HUES6 (cell line): ENCODE measurements around the gene THAP4.
"Not testable (repeated sequence)": the region's sequence is repeated elsewhere in the genome, so short reads cannot be mapped to it uniquely, and the experiment has no call there.

Experiments used
- H3K27ac ChIP-seq: 2 replicates; pipeline ENCODE4 v1.7.0; 2013; ENCODE audit warnings: low read depth, mild to moderate bottlenecking, low read length, inconsistent platforms
- H3K27me3 ChIP-seq: 2 replicates; pipeline ENCODE4 v1.6.1; 2013; ENCODE audit warnings: low read length; ENCODE audit not compliant: control insufficient read depth, insufficient read depth
- H3K36me3 ChIP-seq: 2 replicates; pipeline ENCODE4 v1.6.1; 2013; ENCODE audit warnings: low read length; ENCODE audit not compliant: control insufficient read depth, insufficient read depth
- H3K4me1 ChIP-seq: 2 replicates; pipeline ENCODE4 v1.6.1; 2013; ENCODE audit warnings: low read length; ENCODE audit not compliant: control insufficient read depth, insufficient read depth
- H3K4me3 ChIP-seq: 2 replicates; pipeline ENCODE4 v1.5.1; 2013; ENCODE audit warnings: low read depth, low read length
- H3K9ac ChIP-seq: one replicate; pipeline ENCODE4 v1.6.1; 2013; ENCODE audit warnings: mild to moderate bottlenecking, low read length
- H3K9me3 ChIP-seq: 2 replicates; pipeline ENCODE4 v1.6.1; 2013; ENCODE audit warnings: low read depth, low read length; ENCODE audit not compliant: control insufficient read depth, insufficient read depth

The THAP4 gene

DNA sequence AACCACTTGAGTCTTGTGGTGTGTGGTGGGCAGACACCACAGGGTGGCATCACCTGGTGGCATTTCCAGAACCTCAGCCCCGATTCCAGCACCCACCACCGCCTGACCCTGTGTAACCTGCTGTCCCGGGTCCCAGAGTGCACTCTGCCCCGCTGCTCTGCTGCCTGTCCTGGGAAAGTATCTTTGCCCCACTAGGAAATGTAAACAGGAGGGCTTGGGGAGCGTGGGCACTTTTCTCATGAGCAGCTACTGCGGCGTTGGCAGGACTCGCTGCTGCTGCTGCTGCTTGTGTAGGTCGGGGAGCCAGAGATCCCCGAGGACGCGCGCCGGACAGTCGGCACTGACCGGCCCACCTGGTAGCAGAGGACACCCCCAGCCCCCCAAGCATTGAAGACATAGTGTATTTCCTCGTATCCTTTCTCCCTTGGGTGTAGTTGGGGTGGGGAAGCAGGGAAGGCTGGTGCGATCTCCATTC is 36.3 kb upstream of the THAP4 start:
- Histone ChIP-seq H3K27ac (no peak overlapping the region), H3K36me3 (peaks cover 90% of the 10 kb centered on the region), H3K9ac (no peak overlapping the region)

DNA sequence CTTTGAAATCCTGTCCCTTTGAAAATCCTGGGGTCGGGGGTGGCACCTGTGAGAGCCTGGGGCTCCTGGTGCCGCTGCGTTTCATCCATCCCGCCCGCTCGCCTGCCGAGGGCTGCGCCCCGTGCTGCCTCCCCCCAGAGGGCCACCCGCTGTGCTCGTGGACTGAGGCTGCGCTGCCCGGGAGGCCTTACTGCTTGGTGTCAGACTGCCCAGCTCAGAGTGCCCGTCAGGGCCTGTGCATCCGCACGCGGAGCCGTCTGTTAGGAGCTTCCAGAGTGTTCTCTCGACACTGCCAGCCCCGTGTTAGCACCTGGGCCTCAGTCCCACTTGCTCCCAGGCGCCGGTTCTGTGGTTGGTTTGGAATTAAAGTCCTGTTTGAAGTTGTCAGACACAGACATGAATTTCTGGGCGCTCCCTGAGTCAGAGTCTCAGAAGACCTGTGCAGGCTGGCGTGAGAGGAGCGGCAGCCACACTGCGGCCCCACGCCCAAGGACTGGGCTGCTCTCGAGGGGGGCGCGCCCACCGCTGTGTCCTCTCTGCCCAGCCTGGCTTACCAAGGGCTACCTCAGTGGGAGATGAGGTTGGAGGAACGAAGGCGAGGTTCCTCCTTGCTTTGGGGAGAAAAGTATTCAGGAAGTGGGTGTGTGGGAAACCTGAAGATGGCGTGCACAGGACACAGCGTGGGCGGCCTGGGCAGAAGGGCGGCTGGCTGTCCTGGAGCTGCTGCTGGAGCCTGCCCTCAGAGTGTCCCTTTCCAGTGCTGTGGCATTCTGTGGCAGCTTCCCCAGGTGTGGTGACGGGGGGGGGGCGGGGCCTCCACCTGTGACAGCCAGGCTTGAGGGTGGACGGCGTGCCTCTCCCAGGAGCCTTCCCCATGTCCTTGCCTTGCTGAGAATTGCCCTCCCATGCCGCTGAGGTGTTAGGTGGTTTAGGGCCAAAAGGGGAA is 35.6 kb upstream of the THAP4 start:
- Histone ChIP-seq H3K27me3 (no peaks in the 10 kb centered on the region), H3K4me3 (no peak overlapping the region), H3K9me3 (no peaks in the 10 kb centered on the region), H3K36me3 (peaks cover 90% of the 10 kb centered on the region), H3K27ac (no peak overlapping the region), H3K4me1 (no peaks in the 10 kb centered on the region), H3K9ac (no peak overlapping the region)

More for the DNA sequence above, 36.3 kb upstream of the THAP4 start:
- Histone ChIP-seq H3K27me3 (no peaks in the 10 kb centered on the region), H3K4me3 (no peak overlapping the region), H3K9me3 (no peaks in the 10 kb centered on the region), H3K4me1 (no peaks in the 10 kb centered on the region)

DNA sequence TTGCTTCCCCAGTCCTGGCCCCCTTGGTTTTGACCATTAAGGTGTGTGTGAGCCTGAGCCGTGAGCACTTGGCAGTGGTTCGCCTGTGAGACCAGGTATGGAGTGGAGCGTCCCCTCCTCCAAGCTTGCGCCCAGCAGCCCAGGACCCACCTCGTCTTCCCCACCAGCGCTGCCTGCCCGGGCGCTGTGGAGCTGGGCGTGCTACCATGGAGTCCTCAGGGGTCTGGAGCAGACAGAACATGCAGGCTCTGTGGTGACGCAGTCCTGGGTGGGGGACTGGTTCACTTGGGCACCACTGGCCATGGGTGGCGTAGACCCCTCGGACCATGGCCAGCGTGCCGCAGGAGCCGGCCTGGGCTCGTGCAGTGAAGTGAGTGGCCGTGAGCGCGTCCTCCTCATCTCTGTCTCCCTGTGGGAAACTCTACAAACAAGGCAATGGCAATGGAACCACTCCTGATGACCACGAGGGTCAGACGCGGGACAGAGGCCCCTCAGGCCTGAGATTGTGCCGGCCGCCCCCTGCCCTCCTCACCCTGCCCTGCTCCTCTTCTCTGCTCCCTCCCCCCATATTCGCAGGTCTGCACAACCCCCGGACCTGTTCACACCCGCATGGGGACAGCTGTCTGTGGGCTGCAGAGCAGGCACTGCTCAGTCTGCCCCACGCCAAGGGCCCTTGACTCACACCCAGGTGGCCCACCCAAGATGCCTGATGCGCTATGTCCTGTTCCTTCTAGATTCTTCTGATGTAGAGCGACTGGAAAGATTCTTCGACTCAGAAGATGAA is 34.7 kb upstream of the THAP4 start:
- Histone ChIP-seq H3K36me3 (peaks cover 87% of the 10 kb centered on the region), H3K27me3 (no peaks in the 10 kb centered on the region), H3K9me3 (no peaks in the 10 kb centered on the region), H3K4me3 (no peak overlapping the region), H3K27ac (no peak overlapping the region), H3K9ac (no peak overlapping the region), H3K4me1 (no peaks in the 10 kb centered on the region)

DNA sequence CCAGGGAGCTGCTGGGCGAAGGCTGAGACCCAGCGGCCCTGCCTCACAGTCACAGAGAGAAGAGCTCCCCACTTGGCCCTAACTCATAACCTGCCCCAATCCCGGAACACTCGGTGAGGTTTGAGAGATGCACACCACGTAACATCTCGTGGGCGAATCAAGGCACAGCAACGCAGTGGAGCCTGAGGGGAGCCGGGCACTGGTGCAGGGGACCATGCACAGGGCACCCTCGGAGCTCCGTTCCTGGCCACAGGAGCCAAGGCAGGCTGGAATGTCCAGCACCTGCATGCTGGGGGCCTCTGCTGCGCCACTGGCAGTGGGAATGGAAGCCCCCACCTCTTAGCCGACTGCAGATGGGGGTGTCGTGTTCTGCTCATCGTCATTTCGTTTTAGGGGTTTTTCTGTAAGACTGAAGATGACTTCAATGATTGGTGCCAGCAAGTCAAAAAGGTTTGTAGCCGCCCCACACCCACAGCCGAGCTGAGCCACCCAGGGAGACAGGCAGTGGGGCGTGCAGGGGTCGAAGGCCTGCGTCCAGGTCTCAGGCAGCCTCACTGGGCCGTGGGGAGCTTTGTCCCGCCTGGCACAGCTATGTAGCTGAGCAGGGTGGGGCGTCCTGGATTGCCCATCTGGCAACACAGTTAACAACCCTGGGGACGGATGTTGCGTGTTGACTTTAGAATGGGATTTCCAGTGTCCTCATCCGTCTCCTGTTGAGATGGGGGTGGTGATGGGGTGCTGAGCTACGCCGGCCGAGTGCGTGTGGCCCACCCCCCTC is 33.6 kb upstream of the THAP4 start:
- no peaks in the 10 kb centered on the region for H3K9me3 ChIP-seq
- no peaks in the 10 kb centered on the region for H3K27me3 ChIP-seq
- H3K27ac ChIP-seq = no peak overlapping the region
- no peak overlapping the region for H3K9ac ChIP-seq
- H3K36me3 ChIP-seq = peaks cover 79% of the 10 kb centered on the region
- H3K4me3 ChIP-seq = no peak overlapping the region
- no peaks in the 10 kb centered on the region for H3K4me1 ChIP-seq

DNA sequence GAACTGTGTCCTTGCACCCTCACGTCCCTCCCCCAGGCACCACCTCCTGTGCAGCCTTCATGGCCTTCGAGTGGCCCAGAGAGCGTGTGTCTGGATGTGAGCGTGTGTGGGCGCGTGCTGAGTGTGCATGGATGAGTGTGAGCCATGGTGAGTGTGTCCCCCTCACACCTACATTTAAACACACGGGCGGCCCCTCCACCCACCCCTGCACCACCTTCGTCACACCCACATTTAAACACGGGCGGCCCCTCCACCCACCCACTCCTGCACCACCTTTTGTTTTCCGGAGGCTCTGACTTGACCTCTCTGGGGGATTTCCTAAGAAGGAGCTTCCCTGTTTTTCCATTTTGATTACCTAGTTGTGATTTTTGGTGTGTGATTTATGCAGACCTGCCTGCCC is 31.9 kb upstream of the THAP4 start:
- Histone ChIP-seq H3K36me3 (peaks cover 66% of the 10 kb centered on the region), H3K4me3 (no peak overlapping the region)

DNA sequence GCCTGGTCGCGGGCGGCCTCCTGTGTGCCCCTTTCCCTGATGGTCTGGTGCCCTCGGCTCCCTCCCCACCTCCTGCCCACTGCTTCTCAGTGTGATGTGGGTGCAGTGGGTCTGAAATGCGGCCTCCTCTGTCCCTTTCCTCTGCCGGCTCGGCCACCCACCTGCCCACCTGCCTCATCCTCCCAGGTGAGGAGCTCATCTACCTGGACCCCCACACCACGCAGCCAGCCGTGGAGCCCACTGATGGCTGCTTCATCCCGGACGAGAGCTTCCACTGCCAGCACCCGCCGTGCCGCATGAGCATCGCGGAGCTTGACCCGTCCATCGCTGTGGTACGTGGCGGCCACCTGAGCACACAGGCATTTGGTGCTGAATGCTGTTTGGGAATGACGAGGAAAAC is 31.4 kb upstream of the THAP4 start:
- H3K36me3 ChIP-seq = peaks cover 65% of the 10 kb centered on the region
- H3K4me1 ChIP-seq = peaks cover 3% of the 10 kb centered on the region; the same call in 1 of the 2 replicates
- H3K9ac ChIP-seq = no peak overlapping the region
- no peak overlapping the region for H3K27ac ChIP-seq
- no peaks in the 10 kb centered on the region for H3K27me3 ChIP-seq
- H3K9me3 ChIP-seq = no peaks in the 10 kb centered on the region
- no peak overlapping the region for H3K4me3 ChIP-seq

More for the DNA sequence above, 31.9 kb upstream of the THAP4 start:
- H3K27ac ChIP-seq = no peak overlapping the region
- H3K9me3 ChIP-seq = no peaks in the 10 kb centered on the region
- peaks cover 3% of the 10 kb centered on the region; the same call in 1 of the 2 replicates for H3K4me1 ChIP-seq
- H3K9ac ChIP-seq = no peak overlapping the region
- no peaks in the 10 kb centered on the region for H3K27me3 ChIP-seq

DNA sequence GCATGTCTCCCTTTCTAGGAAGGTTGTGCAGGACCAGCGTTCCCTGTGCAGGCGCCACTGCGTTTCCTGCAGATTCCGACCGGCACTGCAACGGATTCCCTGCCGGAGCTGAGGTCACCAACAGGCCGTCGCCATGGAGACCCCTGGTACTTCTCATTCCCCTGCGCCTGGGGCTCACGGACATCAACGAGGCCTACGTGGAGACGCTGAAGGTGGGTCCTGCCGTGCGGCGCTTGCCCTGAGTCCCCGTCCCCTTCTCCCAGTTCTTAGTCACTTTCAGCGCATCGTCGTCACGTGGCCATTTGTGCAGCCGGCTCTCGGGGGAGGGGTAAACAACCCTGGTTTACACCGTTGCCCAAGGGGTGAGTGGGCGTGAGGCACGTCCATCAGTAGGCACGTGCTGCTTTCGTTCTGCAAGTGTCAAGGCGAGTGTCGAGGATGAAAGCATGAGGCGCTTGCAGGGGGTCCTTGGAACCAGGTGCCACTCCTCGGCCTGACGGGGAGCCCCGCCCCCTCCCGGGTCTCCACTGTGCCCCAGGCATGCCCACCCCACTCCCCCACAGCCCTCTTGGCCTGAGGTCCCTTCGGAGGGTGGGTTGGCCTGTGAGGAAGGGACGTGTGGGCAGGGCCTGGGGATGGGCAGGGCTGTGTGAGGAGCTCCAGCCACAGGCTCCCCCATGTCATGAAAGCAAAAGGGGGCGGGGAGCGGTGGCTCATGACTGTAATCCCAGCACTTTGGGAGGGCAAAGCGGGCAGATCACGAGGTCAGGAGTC is 29.9 kb upstream of the THAP4 start:
- Histone ChIP-seq H3K27me3 (no peaks in the 10 kb centered on the region), H3K9ac (no peak overlapping the region), H3K4me1 (peaks cover 3% of the 10 kb centered on the region; the same call in 1 of the 2 replicates), H3K27ac (no peak overlapping the region), H3K36me3 (peaks cover 58% of the 10 kb centered on the region), H3K4me3 (no peak overlapping the region), H3K9me3 (no peaks in the 10 kb centered on the region)

DNA sequence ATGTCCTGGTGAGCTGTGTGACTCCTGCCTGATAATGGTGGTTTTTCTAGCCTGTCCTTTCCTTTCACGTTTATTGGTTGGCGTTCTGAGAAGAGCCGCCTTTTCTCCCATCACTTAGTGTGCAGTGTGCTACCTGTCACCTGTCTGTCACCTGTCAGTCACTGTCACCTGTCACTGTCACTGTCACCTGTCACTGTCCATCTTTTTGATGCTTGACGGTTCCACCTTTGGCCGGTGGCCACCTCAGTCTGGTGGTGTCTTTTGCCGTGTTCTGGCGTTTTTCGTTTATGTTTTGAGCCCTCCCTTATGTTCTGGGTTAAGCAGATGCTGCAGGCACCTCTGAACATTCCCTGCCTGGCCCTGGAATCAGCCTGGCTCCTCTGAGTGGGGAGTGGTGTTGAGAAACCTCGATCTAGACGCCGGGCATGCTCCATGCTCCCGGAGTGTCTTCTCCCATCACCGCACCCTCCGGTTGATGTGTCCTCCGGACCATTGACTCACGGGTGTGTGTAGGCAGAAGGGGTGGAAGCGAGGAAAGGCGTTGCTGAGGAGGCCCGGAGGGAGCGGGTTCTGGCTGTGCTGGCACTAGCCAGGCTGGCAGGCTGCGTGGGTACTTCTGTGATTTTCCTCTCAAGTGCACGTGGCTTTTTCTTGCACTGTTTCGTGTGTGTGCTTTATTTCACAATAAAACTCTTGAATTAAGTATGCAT is 28.9 kb upstream of the THAP4 start:
- Histone ChIP-seq H3K9me3 (no peaks in the 10 kb centered on the region), H3K9ac (no peak overlapping the region), H3K27me3 (no peaks in the 10 kb centered on the region), H3K36me3 (peaks cover 57% of the 10 kb centered on the region), H3K4me3 (no peak overlapping the region), H3K4me1 (peaks cover 3% of the 10 kb centered on the region; the same call in 1 of the 2 replicates), H3K27ac (no peak overlapping the region)

DNA sequence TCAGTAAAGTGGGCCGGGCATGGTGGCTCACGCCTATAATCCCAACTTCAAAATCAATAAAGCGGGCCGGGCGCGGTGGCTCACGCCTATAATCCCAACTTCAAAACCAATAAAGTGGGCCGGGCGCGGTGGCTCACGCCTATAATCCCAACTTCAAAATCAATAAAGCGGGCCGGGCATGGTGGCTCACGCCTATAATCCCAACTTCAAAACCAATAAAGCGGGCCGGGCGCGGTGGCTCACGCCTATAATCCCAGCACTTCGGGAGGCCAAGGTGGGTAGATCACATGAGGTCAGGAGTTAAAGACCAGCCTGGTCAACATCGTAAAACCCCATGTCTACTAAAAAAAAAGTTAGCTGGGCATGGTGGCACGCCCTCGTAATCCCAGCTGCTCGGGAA is 25.8 kb upstream of the THAP4 start:
- H3K4me1 ChIP-seq, H3K27ac ChIP-seq, H3K9me3 ChIP-seq, H3K9ac ChIP-seq, H3K4me3 ChIP-seq, H3K27me3 ChIP-seq: not testable (repeated sequence)
- peaks cover 52% of the 10 kb centered on the region for H3K36me3 ChIP-seq
